Transverse colon (tissue), 4 donors: ENCODE measurements around the gene BMP10.

Experiments used
- CTCF ChIP-seq, 5 experiments: fragments of 200-600 bp in 3 of 5; fragments of 450-650 bp in 2 of 5; sonication (generic) in 3 of 5; IDR thresholded peaks; 1 replicate in 2 of 5; 2 replicates in 3 of 5; pipeline ENCODE4 v1.5.1; 2016 to 2017; ENCODE audit warnings: antibody characterized with exemption in 5 of 5, inconsistent platforms in 3 of 5, mild to moderate bottlenecking in 2 of 5, moderate library complexity in 1 of 5
- EP300 ChIP-seq: sonication (generic); formaldehyde crosslinking; IDR thresholded peaks from one replicate; pipeline ENCODE4 v1.6.1; 2017; ENCODE audit warnings: antibody characterized with exemption, low read depth
- POLR2A ChIP-seq: fragments of 450-650 bp; IDR thresholded peaks from one replicate; pipeline ENCODE4 v1.6.1; 2016; ENCODE audit warnings: antibody characterized with exemption, mild to moderate bottlenecking, moderate library complexity
- POLR2AphosphoS5 ChIP-seq, 3 donors: sonication (generic); formaldehyde crosslinking; IDR thresholded peaks; one replicate each; pipeline ENCODE4 v1.6.1; 2016; ENCODE audit warnings: antibody characterized with exemption in 3 of 3

- no peak for TF ChIP-seq CTCF (IDR thresholded peaks at IDR 0.05)
- no peak for TF ChIP-seq POLR2A
- TF ChIP-seq POLR2AphosphoS5 (IDR thresholded peaks at IDR 0.05), result no peak
- TF ChIP-seq EP300, result no peak
These were observed 8.3 kb downstream of the BMP10 start for GRCh38 chr2:68862889-68863288.
